GM12864 (cell line): ENCODE measurements around the gene ADORA2B.
"Not testable (repeated sequence)": the region's sequence is repeated elsewhere in the genome, so short reads cannot be mapped to it uniquely, and the experiment has no call there.

Experiments used
- DNase-seq: peaks from one replicate; pipeline ENCODE4 v3.0.0-alpha.2; 2011; ENCODE audit warnings: low read depth
- H3K4me3 ChIP-seq: 2 replicates; pipeline ENCODE4 v1.5.1; 2011; ENCODE audit warnings: mild to moderate bottlenecking, low read depth, low read length, control low read depth
- TF ChIP-seq, protein P1 (sequence below): IDR thresholded peaks from 2 replicates; pipeline ENCODE4 v1.5.1; 2011; ENCODE audit warnings: low read depth, mild to moderate bottlenecking, moderate library complexity, low read length, control low read depth, inconsistent platforms; ENCODE audit errors: missing control alignments

Gene ADORA2B

GRCh38 chr17:15935891-15936290 is 9.0 kb upstream of the ADORA2B start:
- TF ChIP-seq, protein P1, sequence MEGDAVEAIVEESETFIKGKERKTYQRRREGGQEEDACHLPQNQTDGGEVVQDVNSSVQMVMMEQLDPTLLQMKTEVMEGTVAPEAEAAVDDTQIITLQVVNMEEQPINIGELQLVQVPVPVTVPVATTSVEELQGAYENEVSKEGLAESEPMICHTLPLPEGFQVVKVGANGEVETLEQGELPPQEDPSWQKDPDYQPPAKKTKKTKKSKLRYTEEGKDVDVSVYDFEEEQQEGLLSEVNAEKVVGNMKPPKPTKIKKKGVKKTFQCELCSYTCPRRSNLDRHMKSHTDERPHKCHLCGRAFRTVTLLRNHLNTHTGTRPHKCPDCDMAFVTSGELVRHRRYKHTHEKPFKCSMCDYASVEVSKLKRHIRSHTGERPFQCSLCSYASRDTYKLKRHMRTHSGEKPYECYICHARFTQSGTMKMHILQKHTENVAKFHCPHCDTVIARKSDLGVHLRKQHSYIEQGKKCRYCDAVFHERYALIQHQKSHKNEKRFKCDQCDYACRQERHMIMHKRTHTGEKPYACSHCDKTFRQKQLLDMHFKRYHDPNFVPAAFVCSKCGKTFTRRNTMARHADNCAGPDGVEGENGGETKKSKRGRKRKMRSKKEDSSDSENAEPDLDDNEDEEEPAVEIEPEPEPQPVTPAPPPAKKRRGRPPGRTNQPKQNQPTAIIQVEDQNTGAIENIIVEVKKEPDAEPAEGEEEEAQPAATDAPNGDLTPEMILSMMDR = no peak
- DNase-seq = no peak

GRCh38 chr17:15936481-15936880 is 8.4 kb upstream of the ADORA2B start:
- DNase-seq = not testable (repeated sequence)

More at GRCh38 chr17:15935891-15936290, 9.0 kb upstream of the ADORA2B start:
- no peak overlapping the region for H3K4me3 ChIP-seq

DNA sequence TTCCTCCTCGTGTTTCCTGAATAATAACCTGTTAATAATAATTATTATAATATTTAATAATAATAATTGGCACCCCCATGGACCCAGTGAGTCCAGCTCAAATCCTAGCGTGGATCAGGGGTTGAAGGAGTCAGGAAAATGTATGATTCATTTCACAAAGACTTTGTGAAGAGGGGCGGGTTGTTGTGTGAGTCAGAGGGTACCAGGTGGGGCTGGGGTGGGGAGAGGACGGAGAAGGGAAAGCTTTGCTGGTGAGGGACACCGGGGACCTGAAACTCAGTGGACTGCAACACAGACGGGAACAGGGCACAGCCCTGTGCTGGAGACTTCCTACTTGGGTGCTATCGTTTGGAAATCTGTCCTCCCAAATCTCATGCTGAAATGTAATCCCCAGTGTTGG is 3.1 kb upstream of the ADORA2B start:
- DNase-seq = no peak
- TF ChIP-seq, protein P1 = no peak

More at GRCh38 chr17:15936481-15936880, 8.4 kb upstream of the ADORA2B start:
- not testable (repeated sequence) for H3K4me3 ChIP-seq

DNA sequence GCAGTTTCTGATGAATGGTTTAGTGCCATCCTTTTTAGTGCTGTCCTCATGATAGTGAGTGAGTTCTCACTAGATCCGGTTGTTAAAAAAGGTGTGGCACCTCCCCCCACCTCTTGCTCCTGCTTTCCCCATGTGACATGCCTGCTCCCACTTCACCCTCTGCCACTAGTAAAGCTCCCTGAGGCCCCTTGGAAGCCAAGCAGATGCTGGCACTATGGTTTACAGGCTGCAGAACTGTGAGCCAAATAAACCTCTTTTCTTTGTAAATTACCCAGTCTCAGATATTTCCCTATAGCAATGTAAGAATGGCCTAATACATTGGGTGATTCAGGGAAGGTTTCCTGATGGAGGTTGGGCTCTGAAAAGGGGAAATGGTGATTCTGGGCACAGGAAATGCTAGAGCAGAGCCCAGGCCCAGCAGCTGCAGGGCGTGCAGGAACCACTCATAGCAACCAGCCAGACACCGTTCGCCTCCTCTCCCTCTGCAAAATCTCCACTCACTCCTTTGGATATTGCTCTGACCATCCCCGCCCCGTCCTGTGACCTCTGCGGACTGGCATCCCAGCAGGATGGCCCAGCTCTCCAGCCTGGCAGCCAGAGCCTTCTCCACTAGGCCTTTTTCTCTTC is 2.6 kb upstream of the ADORA2B start:
- no peak for DNase-seq
- no peak overlapping the region for H3K4me3 ChIP-seq
- TF ChIP-seq, protein P1 = no peak

More for the DNA sequence above, 3.1 kb upstream of the ADORA2B start:
- no peak overlapping the region for H3K4me3 ChIP-seq

DNA sequence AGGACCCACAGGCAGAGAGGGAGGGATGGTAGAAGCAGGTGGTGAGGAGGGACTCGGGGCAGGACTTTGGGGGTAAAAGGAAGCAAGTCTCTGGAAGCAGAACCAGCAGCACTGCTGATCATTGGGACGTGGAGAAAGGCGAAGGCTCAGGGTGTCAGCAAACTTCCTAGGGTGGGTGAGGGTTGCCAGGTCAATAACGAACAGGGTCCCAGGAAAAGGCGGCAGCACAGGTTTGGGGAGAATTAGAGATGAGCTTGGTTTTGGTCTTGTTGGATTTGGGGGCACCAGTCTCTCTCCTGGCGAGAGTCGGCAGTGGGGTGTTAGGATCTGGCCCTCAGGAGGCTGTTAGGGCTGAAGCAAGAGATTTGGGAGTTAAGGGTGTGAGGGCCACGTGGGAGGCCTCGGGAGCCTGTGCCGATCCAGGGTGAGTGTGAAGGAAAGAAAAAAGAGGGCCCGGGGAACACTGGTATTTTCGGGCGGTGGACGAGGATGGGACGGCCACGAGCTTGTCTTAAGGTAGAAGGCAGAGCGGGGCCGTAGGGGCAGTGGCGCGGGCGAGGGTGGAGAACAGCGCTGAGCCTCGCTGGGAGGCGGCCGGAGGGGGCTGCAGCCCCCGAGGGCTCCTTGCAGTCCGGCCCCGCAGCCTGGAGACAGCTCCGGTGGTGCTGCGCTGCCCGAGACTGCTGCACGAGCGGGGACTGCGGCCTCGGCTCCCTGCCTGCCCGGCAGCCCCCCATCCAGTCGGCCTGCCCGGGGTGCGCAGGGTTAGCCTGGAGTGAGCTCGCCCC is 765 bp upstream of the ADORA2B start:
- no peak overlapping the region; the same call in 1 of the 2 replicates for H3K4me3 ChIP-seq
- TF ChIP-seq, protein P1 = no peak
- no peak for DNase-seq

GRCh38 chr17:15945527-15946191 is 729 bp downstream of the ADORA2B start:
- TF ChIP-seq, protein P1 = no peak
- no peak for DNase-seq
- no peak overlapping the region for H3K4me3 ChIP-seq

DNA sequence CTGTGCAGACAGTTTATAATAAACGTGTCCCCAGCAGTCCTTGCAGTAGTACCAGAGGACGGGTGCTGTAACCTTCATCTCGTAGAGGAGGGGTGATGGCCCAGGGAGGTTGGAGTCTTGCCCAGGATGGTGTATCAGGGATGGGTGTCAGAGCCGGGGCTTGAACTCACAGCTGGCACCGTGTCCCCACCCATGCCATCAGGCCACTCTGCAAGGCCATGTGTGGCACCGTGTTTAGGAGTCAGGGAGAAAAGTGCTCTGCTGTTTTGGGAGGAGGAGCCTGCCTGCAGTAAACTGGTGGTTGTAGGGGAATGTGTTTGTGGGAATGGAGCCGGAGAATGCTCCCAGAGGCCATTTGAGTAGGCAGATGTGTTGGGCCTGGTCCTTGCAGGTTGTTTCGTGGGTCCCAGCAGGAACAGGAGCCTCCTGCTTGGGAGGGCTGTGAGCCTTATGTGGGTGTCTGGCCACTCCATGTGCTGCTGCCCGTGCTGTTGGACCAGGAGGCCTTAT is 1.7 kb downstream of the ADORA2B start:
- H3K4me3 ChIP-seq = no peak overlapping the region

More for the DNA sequence above, 1.7 kb downstream of the ADORA2B start:
- TF ChIP-seq, protein P1 = no peak
- DNase-seq = no peak
